Smooth muscle cell (in vitro differentiated cells): ENCODE data around the gene LDLRAD2. TPM values are rescaled to one million over a fixed set of nuclear protein-coding genes. Genes with fewer than 3 reads are reported as not detected.

Experiments used
- DNase-seq: peaks from one replicate; lab custom pipeline; 2025; ENCODE audit not compliant: unreplicated experiment; lab: John Stamatoyannopoulos, UW
- H2AFZ ChIP-seq: fragments of 200-600 bp; sonication (generic); 2 replicates; pipeline ENCODE4 v1.6.0; 2016; ENCODE audit warnings: antibody characterized with exemption, low read depth, mild to moderate bottlenecking
- H3F3A ChIP-seq: fragments of 200-600 bp; sonication (generic); 2 replicates; pipeline ENCODE4 v1.6.0; 2017; ENCODE audit warnings: antibody characterized with exemption, low read depth
- H3K27ac ChIP-seq: fragments of 200-600 bp; sonication (generic); 2 replicates; pipeline ENCODE4 v1.5.1; 2016; ENCODE audit warnings: low read depth, mild to moderate bottlenecking
- H3K27me3 ChIP-seq: fragments of 200-600 bp; sonication (generic); 2 replicates; pipeline ENCODE4 v1.6.1; 2016; ENCODE audit warnings: low read depth, mild to moderate bottlenecking
- H3K36me3 ChIP-seq: fragments of 200-600 bp; sonication (generic); 2 replicates; pipeline ENCODE4 v1.5.1; 2016; ENCODE audit warnings: low read depth
- H3K4me1 ChIP-seq: fragments of 200-600 bp; sonication (generic); 2 replicates; pipeline ENCODE4 v1.5.1; 2016; ENCODE audit warnings: low read depth
- H3K4me2 ChIP-seq: fragments of 200-600 bp; sonication (generic); 2 replicates; pipeline ENCODE4 v1.6.0; 2016; ENCODE audit warnings: mild to moderate bottlenecking
- H3K4me3 ChIP-seq: fragments of 200-600 bp; sonication (generic); 2 replicates; pipeline ENCODE4 v1.5.1; 2016; ENCODE audit warnings: mild to moderate bottlenecking
- H3K79me2 ChIP-seq: fragments of 200-600 bp; sonication (generic); 2 replicates; pipeline ENCODE4 v1.6.0; 2016; ENCODE audit warnings: low read depth, mild to moderate bottlenecking
- H3K9ac ChIP-seq: fragments of 200-600 bp; sonication (generic); 2 replicates; pipeline ENCODE4 v1.6.0; 2016; ENCODE audit warnings: low read depth
- H3K9me3 ChIP-seq: fragments of 200-600 bp; sonication (generic); replicated peaks from 2 replicates; pipeline ENCODE4 v1.5.1; 2016; ENCODE audit warnings: low read depth
- H4K20me1 ChIP-seq: fragments of 200-600 bp; sonication (generic); 2 replicates; pipeline ENCODE4 v1.6.0; 2016; ENCODE audit warnings: low read depth
- CTCF ChIP-seq: fragments of 200-600 bp; sonication (generic); IDR thresholded peaks from 2 replicates; pipeline ENCODE4 v1.5.1; 2017; ENCODE audit warnings: borderline replicate concordance, mild to moderate bottlenecking, antibody characterized with exemption; ENCODE audit not compliant: insufficient read depth, poor library complexity, severe bottlenecking
- WGBS: methylation state at CpG from one replicate; pipeline ENCODE4 v1.1.7; 2016; ENCODE audit warnings: low lambda C conversion rate; 5-methylcytosine and 5-hydroxymethylcytosine counted together
- polyA plus RNA-seq: library from polyadenylated mRNA; unstranded; fragments of >200 nt; fragmentation: Nextera tagmentation; extraction: Ambion mirVana; gene quantifications from 2 replicates; pipeline ENCODE4 v1.2.1, GENCODE V29; 2016
- total RNA-seq: library from RNA; depleted of rRNA; stranded (reverse); fragments of >200 nt; gene quantifications from 2 replicates; pipeline ENCODE4 v1.2.3, GENCODE V29; 2014

The LDLRAD2 gene
- total and polyA plus RNA-seq, 2 experiments from 2014 or later, result 0.04 to 7.9 TPM

- DNase-seq, result no peak
- no peak overlapping the region for H2AFZ ChIP-seq
- no peak overlapping the region for H3K4me2 ChIP-seq
- no peak overlapping the region for H3K4me3 ChIP-seq
- no peak overlapping the region for H3K9ac ChIP-seq
- no peak for TF ChIP-seq CTCF
- no peaks in the 10 kb centered on the region for H3F3A ChIP-seq
- no peaks in the 10 kb centered on the region for H4K20me1 ChIP-seq
- no peaks in the 10 kb centered on the region for H3K4me1 ChIP-seq
- H3K79me2 ChIP-seq, result no peaks in the 10 kb centered on the region
- no peaks in the 10 kb centered on the region for H3K9me3 ChIP-seq
- no peaks in the 10 kb centered on the region for H3K27me3 ChIP-seq
- H3K36me3 ChIP-seq, result no peaks in the 10 kb centered on the region
- H3K27ac ChIP-seq, result no peak overlapping the region
- WGBS, result 96% methylated on average over 21 of the region's 21 CpGs
Measured at GRCh38 chr1:21841852-21842466, 29.9 kb downstream of the LDLRAD2 start.

GRCh38 chr1:21842606-21843162, 30.6 kb downstream of the LDLRAD2 start:
- Histone ChIP-seq H3K4me2 (no peak overlapping the region), H3K9me3 (no peaks in the 10 kb centered on the region), H3K9ac (no peak overlapping the region), H2AFZ (no peak overlapping the region), H3K27me3 (no peaks in the 10 kb centered on the region), H3K27ac (no peak overlapping the region), H4K20me1 (no peaks in the 10 kb centered on the region), H3K79me2 (no peaks in the 10 kb centered on the region), H3K4me3 (no peak overlapping the region), H3K36me3 (no peaks in the 10 kb centered on the region), H3F3A (no peaks in the 10 kb centered on the region), H3K4me1 (no peaks in the 10 kb centered on the region)
- TF ChIP-seq CTCF, result no peak
- WGBS, result 98% methylated on average over 15 of the region's 15 CpGs
- DNase-seq, result no peak

- no peak overlapping the region for H3K4me2 ChIP-seq
- H3K4me1 ChIP-seq, result no peaks in the 10 kb centered on the region
- 98% methylated on average over 13 of the region's 13 CpGs for WGBS
- TF ChIP-seq CTCF, result no peak
- no peak overlapping the region for H3K27ac ChIP-seq
- H3K9me3 ChIP-seq, result no peaks in the 10 kb centered on the region
- no peaks in the 10 kb centered on the region for H3K79me2 ChIP-seq
- no peaks in the 10 kb centered on the region for H3K36me3 ChIP-seq
- H3K9ac ChIP-seq, result no peak overlapping the region
- H3K4me3 ChIP-seq, result no peak overlapping the region
- H4K20me1 ChIP-seq, result no peaks in the 10 kb centered on the region
- H3K27me3 ChIP-seq, result no peaks in the 10 kb centered on the region
- H3F3A ChIP-seq, result no peaks in the 10 kb centered on the region
- no peak for DNase-seq
- no peak overlapping the region for H2AFZ ChIP-seq
Measured at GRCh38 chr1:21843208-21843607, 31.1 kb downstream of the LDLRAD2 start.

GRCh38 chr1:21843996-21844395, 31.9 kb downstream of the LDLRAD2 start:
- Histone ChIP-seq H3K27me3 (no peaks in the 10 kb centered on the region), H4K20me1 (no peaks in the 10 kb centered on the region), H3K4me2 (no peak overlapping the region), H3F3A (no peaks in the 10 kb centered on the region), H3K36me3 (no peaks in the 10 kb centered on the region), H3K27ac (no peak overlapping the region), H3K4me3 (no peak overlapping the region), H3K4me1 (no peaks in the 10 kb centered on the region), H3K79me2 (no peaks in the 10 kb centered on the region), H3K9ac (no peak overlapping the region), H2AFZ (no peak overlapping the region), H3K9me3 (no peaks in the 10 kb centered on the region)
- TF ChIP-seq CTCF, result no peak
- no peak for DNase-seq
- WGBS, result over 99% methylated on average over 11 of the region's 11 CpGs
